Breast epithelium (tissue), 4 donors: ENCODE results near the gene MRAS. TPM values are rescaled to one million over a fixed set of nuclear protein-coding genes. Genes with fewer than 3 reads are reported as not detected.
A peak's percentile ranks its signal among the peaks of the same experiment; 100 is the strongest.

Source experiments
- DNase-seq, 2 donors: peaks; one replicate each; pipeline ENCODE4 v3.0.0-alpha.2; 2019; ENCODE audit warnings: low spot score in 2 of 2
- H3K27ac ChIP-seq, 2 donors: fragments of 200-600 bp; sonication (generic) in 1 of 2; one replicate each; pipeline ENCODE4 v1.5.1; 2016 to 2019; ENCODE audit warnings: mild to moderate bottlenecking in 1 of 2
- H3K27me3 ChIP-seq, 2 donors: fragments of 200-600 bp; sonication (generic) in 1 of 2; one replicate each; pipeline versions ENCODE4 v1.5.1 to v1.6.0; 2017 to 2019; ENCODE audit warnings: control low read depth in 1 of 2, mild to moderate bottlenecking in 1 of 2
- H3K36me3 ChIP-seq: fragments of 200-600 bp; one replicate; pipeline ENCODE4 v1.5.1; 2019
- H3K4me1 ChIP-seq, 2 donors: fragments of 200-600 bp; sonication (generic); one replicate each; pipeline ENCODE4 v1.5.1; 2016 to 2019; ENCODE audit warnings: control low read depth in 1 of 2
- H3K4me3 ChIP-seq, 3 donors: fragments of 200-600 bp; sonication (generic); 1 replicate in 2 of 3; 2 replicates in 1 of 3; pipeline ENCODE4 v1.5.1; 2016 to 2019; ENCODE audit warnings: mild to moderate bottlenecking in 3 of 3, moderate library complexity in 2 of 3
- H3K9me3 ChIP-seq, 2 donors: fragments of 200-600 bp; sonication (generic) in 1 of 2; one replicate each; pipeline ENCODE4 v1.5.1; 2016 to 2019; ENCODE audit warnings: control low read depth in 1 of 2
- POLR2A ChIP-seq: fragments of 450-650 bp; IDR thresholded peaks from one replicate; pipeline ENCODE4 v1.6.1; 2016; ENCODE audit warnings: antibody characterized with exemption, mild to moderate bottlenecking, moderate library complexity
- POLR2AphosphoS5 ChIP-seq, 3 donors: sonication (generic); formaldehyde crosslinking; IDR thresholded peaks; one replicate each; pipeline ENCODE4 v1.6.1; 2017; ENCODE audit warnings: antibody characterized with exemption in 3 of 3
- intact Hi-C: fragments of 100-400 bp; cut with DNase I; formaldehyde crosslinking; loops from one replicate; pipeline ENCODE4 v1.15.1; 2023; ENCODE audit warnings: low total_unique reads
- total RNA-seq, 3 donors: library from RNA; depleted of rRNA; stranded (reverse); fragments of >200 nt; gene quantifications; one replicate each; pipeline ENCODE4 v1.1.0, GENCODE V29; 2016
- TF ChIP-seq, protein P1 (sequence below), 3 donors: fragments of 450-650 bp; IDR thresholded peaks; one replicate each; pipeline ENCODE4 v1.5.1; 2016 to 2017; ENCODE audit warnings: antibody characterized with exemption in 3 of 3, mild to moderate bottlenecking in 3 of 3, moderate library complexity in 3 of 3

The MRAS gene
- total RNA-seq, 3 donors from 2014 or later, result 39.0 to 157 (median 74.8) TPM

DNA sequence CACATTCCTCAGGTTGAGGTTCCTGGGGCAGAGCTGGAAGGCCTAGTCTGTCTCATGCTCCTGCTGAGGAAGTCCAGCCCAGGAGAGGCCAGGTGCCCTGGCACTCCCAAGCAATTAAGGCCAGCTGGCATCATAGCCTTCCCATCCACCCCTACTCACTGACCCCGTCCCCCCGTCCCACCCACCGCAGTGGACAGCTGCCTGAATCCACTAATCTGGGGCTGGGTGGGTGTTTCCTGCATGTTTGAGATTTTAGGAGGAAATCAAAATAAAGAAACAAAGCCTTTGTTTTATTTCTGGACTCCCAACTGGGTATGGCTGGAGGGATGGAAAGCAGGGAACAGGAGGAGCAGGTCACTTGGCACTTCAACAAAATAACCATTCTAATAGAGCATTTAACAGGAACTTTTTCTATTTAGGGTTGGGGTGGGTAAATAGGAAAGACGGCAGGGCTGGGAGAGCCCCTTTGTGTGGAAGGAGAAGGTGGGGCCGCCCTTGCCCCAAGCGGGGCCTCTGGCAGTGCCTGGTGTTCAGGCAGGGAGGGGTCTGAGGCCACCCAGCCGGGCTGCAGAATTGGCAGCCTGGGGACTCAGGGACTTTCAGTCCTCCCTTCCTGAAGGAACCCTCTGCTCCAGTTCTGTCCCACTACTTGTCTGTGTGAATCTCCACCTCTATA lies 8.5 kb downstream of the MRAS start:
- peaks cover 10 to 12% of the 10 kb centered on the region in 2 donors for H3K4me1 ChIP-seq
- peak in 1 of 2 donors; percentile 40 for DNase-seq
- H3K27me3 ChIP-seq, result no peaks in the 10 kb centered on the region
- no peaks in the 10 kb centered on the region for H3K9me3 ChIP-seq
- H3K4me3 ChIP-seq, result no peak overlapping the region
- intact Hi-C loops, result no loop called here
- no peaks in the 10 kb centered on the region for H3K36me3 ChIP-seq
- TF ChIP-seq, protein P1, sequence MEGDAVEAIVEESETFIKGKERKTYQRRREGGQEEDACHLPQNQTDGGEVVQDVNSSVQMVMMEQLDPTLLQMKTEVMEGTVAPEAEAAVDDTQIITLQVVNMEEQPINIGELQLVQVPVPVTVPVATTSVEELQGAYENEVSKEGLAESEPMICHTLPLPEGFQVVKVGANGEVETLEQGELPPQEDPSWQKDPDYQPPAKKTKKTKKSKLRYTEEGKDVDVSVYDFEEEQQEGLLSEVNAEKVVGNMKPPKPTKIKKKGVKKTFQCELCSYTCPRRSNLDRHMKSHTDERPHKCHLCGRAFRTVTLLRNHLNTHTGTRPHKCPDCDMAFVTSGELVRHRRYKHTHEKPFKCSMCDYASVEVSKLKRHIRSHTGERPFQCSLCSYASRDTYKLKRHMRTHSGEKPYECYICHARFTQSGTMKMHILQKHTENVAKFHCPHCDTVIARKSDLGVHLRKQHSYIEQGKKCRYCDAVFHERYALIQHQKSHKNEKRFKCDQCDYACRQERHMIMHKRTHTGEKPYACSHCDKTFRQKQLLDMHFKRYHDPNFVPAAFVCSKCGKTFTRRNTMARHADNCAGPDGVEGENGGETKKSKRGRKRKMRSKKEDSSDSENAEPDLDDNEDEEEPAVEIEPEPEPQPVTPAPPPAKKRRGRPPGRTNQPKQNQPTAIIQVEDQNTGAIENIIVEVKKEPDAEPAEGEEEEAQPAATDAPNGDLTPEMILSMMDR (IDR thresholded peaks at IDR 0.05), result no peak
- TF ChIP-seq POLR2AphosphoS5 (IDR thresholded peaks at IDR 0.05) (no peak), POLR2A (no peak)
- H3K27ac ChIP-seq, result peak overlapping the region; percentile 81 to 92

DNA sequence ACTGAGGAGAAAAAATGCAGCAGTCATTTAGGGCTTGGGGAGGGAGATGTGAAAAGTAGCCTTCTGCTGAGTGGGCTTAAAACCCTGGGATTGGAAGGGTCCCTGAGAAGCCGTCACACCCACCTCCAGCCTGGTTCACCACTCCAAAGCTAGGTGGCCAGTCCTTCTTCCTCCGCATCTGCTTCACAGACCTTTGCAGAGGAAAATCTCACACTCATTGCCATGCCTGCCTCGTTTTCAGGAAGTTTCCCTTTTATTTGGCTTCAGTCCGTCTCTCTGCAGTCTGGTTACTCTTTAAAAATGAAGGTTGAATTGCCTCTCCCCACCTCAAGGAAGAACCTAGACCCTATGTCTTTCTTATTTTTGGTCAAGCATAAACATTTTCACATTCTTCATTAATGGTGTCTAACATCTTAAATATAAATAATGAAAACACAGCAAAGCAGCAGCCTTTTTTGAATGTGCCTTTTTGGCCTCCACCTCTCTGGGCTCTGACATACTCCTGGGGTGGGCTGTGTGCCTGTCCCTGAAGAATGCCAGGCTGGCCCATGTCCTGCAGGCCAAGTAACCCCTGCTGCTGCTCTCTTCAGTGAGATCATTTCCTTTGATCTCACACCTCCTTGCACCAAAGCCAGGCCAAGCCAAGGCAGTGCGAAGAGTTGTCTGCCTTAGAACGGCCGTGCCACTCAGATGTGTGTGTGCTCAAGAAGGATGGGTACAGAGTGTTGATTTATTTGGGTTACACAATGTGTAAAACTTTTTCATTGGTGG lies 11.0 kb downstream of the MRAS start:
- TF ChIP-seq, protein P1 (IDR thresholded peaks at IDR 0.05), result no peak
- Histone ChIP-seq H3K4me3 (no peak overlapping the region), H3K27me3 (no peaks in the 10 kb centered on the region), H3K9me3 (no peaks in the 10 kb centered on the region), H3K27ac (peak overlapping the region; percentile 44 to 51), H3K4me1 (peaks cover 10 to 12% of the 10 kb centered on the region in 2 donors), H3K36me3 (no peaks in the 10 kb centered on the region)
- no peak for DNase-seq
- intact Hi-C loops, result no loop called here

GRCh38 chr3:138359919-138360868 lies 11.8 kb downstream of the MRAS start:
- intact Hi-C loops, result no loop called here
- Histone ChIP-seq H3K4me1 (peaks cover 12 to 14% of the 10 kb centered on the region in 2 donors), H3K36me3 (no peaks in the 10 kb centered on the region), H3K27ac (peak overlapping the region in 1 of 2 donors; percentile 52), H3K9me3 (no peaks in the 10 kb centered on the region), H3K27me3 (no peaks in the 10 kb centered on the region), H3K4me3 (no peak overlapping the region)
- DNase-seq, result no peak
- TF ChIP-seq POLR2A, result no peak
- no peak for TF ChIP-seq POLR2AphosphoS5 (IDR thresholded peaks at IDR 0.05)
- TF ChIP-seq, protein P1 (IDR thresholded peaks at IDR 0.05), result no peak

DNA sequence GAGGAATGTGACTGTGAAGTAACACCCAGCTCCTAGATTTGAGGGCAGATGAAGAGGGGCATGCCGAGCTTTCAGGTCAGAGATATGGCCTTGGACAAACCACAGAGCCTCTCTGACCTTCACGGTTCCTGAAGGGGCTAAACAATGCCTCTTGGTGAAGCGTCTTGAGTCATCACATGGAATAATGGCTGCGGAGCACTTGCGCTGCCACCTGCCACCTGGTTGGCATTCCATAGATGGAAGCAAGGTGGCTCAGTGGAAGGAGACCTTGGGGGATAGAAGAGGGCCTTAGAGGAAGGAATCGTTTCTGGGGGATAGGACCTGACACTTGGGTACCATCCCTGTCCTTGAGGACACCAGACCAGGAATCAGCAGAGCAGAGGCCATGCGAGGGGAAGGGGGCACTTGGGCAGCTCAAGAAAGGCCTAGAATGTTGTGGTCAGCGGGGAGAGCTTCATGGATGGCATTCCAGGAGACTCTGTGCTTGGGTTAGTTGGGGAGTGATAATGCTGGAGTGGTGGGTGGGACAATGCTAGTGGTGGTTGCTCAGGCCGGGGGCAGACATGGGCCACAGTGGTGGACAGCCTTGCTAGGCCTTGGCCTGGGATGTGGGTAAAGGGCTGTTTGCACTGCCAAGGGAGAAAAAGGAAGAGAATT lies 12.6 kb downstream of the MRAS start:
- H3K27me3 ChIP-seq, result peaks cover 0 to 2% of the 10 kb centered on the region in 2 donors
- H3K9me3 ChIP-seq, result no peaks in the 10 kb centered on the region
- no peaks in the 10 kb centered on the region for H3K36me3 ChIP-seq
- intact Hi-C loops, result no loop called here
- no peak for DNase-seq
- peaks cover 10 to 12% of the 10 kb centered on the region in 2 donors for H3K4me1 ChIP-seq
- no peak overlapping the region for H3K4me3 ChIP-seq
- no peak for TF ChIP-seq POLR2AphosphoS5 (IDR thresholded peaks at IDR 0.05)
- TF ChIP-seq, protein P1 (IDR thresholded peaks at IDR 0.05), result no peak
- TF ChIP-seq POLR2A, result no peak
- H3K27ac ChIP-seq, result peak overlapping the region in 1 of 2 donors; percentile 12
